Skeletal muscle cell (primary cell): ENCODE data around the gene SMIM9.

Experiments used
- DNase-seq: peaks from one replicate; pipeline ENCODE4 v3.0.0-alpha.2; 2010; ENCODE audit warnings: low read depth
- H3K4me3 ChIP-seq: 2 replicates; pipeline ENCODE4 v1.5.1; 2011; ENCODE audit warnings: low read depth, mild to moderate bottlenecking, control low read depth, low read length, moderate library complexity

Gene SMIM9

DNA sequence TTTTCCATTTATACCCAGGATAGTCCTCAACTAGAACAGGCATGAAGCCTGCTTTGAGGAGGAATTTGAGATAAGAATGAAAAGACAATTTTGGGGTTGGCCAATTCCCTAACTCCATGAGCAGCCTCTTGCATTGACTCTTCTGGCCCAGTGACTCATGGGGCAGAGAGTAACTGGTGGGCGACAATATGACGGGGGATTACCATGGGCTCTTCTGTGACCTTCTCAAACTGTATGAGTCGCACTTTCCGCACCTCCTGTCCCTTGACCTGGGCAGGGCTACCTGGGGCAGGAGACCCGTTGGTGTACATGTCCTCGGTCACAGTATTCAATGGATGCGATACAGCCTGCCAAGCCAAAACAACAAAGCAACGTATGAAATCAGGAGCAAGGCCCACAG is 42.5 kb downstream of the SMIM9 start:
- DNase-seq, result no peak
- H3K4me3 ChIP-seq, result no peak overlapping the region

DNA sequence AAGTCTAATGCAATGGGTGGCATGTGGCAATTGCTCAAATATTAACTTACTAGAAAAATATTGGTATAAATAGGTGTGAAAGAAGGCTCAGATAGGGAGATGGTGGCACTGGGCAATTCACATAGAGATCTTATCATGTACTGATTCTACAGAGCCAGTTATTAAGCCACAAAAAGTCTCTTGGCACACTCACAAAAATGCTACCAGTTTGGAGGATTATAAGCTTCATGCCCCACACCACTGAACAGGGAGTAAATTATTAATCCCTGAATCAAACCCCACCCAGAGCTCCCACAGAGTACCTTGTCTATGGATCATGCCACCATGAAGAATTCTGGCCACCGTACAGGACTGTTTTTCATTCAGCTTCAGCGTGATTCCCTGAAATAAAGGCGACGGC is 43.0 kb downstream of the SMIM9 start:
- no peak overlapping the region for H3K4me3 ChIP-seq
- no peak for DNase-seq

DNA sequence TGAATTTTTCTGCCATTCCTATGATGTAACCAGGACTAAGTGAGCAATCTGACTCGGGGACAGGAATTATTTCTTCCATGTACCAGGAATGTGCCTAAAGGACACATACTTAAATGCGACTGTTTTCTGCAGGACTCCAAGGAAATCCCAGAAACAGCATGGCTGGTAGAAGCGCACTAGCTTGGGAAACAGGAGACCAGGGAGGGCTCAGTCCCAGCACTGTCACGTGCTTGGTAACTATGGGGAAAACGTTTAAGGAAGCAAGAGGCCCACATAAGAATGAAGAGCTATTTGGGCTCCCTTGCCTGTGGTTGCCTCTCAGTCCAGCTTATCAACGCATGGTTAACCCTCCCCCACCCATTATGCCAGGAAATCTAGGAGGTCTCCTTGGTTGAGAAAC is 48.7 kb downstream of the SMIM9 start:
- no peak for DNase-seq
- H3K4me3 ChIP-seq, result no peak overlapping the region

DNA sequence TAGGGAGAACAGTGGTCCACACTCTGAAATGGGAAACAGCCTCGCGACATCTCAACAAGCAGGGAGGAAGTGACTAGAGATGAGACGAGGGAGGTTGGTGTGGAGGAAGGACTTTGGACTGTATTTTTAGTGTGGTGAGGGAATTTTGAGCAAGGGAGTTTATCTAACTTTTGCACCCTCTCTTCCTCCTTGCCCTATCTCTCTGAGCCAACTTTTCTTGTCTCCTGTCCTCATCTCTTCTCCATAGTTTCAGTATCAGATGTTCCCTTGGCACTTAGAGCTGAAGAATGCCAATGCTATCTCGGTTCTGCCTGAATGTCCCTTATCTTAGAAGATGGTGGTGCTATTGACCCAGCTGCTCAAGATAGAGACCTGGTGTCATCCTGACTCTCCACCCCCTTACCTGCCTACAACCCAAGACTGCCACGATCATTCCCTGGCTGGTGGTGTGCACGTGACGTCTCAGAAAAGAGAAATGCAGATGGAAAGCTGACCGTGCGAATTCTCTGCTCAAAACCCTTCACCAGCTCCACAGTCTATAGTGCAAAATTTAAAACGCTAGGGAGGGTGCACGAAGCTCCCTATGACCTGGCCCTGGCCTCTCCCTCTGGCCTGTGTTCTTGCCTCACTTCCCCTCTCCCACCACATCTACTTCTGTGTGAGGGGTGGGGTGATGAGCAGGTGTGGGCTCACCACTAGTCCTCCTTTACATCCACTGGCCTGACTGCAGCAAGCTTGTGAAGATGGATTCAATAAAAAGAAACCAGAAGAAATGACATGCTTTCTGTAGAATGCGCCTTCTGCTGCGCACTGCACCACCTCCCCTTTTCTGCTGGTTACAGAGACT is 50.1 kb downstream of the SMIM9 start:
- DNase-seq, result no peak
- H3K4me3 ChIP-seq, result no peak overlapping the region

DNA sequence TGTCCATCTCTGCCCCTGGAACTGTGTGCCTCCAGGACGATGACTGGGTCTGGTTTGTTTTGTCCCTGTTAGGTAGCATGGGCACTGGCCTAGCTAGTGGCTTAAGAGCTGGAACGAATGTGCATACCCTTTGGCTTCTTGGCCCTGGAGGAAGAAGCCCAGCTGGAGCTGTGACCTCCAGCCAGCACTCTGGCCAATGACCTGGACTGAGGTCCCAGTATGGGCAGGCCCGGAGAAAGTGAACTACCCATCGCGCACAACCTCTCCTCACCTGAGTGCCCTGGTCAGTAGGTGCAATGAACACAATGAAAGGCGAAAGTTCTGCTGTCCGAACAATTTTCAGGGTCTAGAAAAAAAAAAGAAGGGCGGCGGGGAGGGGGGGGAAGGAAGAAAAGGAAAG is 53.5 kb downstream of the SMIM9 start:
- DNase-seq, result no peak
- no peak overlapping the region for H3K4me3 ChIP-seq

DNA sequence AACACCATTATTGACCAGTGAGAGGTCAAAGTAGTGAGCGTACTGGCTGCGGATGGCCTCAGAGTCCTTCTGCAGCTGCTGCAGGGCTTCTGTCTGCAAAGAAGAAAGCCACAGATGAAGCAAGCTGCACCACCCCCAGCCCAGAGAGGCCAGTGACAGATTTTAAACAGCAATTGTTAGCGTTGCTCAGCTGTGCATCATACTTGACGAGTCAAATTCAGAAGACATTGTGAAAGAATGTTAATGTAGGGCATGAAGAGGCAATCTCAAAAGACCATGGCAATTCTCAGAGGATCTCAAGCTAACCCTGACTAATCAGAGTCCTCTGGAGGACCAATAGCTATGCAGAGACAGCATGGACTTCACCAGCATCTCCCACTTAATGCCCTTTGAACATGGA is 55.2 kb downstream of the SMIM9 start:
- no peak overlapping the region for H3K4me3 ChIP-seq
- peak; percentile 49 for DNase-seq

DNA sequence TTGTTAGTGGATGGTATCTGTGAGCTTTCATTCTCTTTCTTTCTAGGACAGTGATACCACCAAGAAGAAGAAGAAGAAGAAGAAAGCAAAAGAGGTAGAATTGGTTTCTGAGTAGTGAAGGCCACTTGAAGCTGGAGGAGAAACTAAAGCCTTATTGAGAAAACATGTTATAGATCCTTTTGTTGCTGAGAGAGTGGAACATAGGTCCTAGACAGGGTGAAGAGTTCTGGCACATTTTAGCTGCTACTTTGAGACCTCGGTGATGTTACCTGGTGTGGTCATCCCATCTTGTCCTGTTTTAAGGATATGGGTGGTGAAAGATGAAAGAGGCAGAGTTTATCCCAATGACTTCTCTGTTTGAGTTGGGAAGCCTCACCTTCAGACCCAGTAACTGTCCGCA is 57.7 kb downstream of the SMIM9 start:
- no peak for DNase-seq
- H3K4me3 ChIP-seq, result no peak overlapping the region

DNA sequence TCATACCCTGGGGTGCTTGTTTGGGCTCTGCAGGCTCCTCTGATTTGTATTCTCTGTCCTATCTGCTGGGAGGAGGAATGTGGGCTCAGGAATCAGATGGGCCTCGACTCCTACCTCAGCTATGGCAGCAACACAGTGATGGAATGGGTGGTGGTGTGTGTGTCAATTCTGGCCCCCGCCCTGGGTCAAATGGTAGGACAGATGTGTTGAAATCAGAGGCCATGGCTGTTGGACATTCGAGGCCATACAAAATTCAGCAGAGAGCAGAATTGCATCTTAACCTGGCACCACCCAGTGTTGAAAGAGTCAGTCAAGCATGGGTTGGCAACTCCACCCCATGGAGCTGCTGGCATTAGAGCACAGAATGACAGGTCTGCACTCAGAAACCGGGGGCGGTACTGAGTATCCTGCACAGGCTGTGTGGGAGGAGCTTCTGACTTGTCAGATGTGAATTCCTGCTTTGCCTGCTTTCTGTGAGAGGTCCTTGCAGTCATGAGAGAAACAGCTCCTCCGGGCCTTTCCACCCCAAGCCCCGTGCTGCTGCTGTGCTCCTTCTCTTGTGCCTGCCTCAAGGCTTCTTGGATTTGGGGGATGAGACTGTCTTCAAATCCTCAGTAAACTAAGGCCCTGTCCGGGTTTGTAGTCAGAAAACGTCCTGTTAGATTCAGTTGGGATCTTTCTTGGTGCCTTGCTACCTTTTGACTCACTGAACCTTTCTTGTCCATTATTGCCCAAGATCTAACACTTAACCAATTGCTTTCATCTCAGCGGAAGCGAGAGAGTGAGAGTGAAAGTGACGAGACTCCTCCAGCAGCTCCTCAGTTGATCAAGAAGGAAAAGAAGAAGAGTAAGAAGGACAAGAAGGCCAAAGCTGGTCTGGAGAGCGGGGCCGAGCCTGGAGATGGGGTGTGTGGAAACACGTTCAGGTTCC is 58.8 kb downstream of the SMIM9 start:
- no peak for DNase-seq
- no peak overlapping the region for H3K4me3 ChIP-seq

DNA sequence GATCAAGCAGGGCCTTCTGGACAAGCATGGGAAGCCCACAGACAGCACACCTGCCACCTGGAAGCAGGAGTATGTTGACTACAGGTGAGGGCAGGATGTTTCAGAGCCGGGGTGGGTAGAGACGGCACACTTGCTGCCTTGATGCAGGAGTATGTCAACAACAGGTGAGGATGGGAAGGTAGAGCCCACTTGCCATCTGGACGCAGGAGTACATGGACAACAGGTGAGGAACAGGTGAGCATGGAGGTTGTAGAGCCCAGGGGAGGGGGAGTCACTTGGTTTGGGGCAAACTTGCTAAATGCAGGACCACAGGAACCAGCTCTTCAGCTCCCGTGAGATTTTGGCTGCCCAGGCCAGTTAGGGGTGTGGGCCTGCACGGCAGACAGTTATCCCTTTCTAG is 59.8 kb downstream of the SMIM9 start:
- no peak overlapping the region for H3K4me3 ChIP-seq

More for the DNA sequence above, 59.8 kb downstream of the SMIM9 start:
- DNase-seq, result no peak
